ENCODE data around the gene ZNF564. TPM values are rescaled to one million over a fixed set of nuclear protein-coding genes. Genes with fewer than 3 reads are reported as not detected.

The ZNF564 gene
- total and polyA plus RNA-seq, 10 donors: 5.9 to 24.5 (median 19.7) TPM

DNA sequence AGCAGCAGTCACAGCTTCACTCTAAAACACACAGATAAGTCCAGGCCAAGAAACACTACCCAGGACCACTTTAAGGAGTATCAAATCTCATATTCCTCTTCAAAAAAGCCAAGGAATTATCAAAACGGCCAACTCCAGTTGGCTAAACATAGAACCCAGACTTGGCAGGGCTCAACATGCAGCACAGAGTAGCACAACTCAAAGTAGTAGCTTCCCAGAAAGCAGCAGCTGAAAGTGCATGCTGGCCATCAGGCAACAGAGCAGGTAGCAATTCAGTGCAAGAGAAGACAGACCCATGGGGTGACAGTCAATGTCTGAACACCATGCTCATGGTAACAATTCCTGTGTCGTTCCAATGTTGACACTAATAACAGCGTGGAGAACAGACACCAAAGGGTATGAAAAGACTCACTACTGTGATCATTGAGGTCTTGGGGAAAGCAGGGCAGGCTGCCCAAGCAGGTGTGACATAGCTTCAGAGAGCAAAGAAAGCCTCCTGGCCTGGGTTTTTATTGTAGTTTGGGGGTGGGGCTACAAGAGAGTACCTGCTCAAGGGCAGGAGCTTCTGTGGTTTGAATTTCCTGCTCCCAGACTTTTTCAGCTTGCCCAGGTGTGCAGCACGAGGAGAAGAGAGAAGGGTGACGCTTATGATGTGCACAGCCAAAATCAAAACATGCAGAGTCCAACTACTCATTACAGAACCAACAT lies 72.9 kb downstream of the ZNF564 start:
- TF ChIP-seq, protein P1, sequence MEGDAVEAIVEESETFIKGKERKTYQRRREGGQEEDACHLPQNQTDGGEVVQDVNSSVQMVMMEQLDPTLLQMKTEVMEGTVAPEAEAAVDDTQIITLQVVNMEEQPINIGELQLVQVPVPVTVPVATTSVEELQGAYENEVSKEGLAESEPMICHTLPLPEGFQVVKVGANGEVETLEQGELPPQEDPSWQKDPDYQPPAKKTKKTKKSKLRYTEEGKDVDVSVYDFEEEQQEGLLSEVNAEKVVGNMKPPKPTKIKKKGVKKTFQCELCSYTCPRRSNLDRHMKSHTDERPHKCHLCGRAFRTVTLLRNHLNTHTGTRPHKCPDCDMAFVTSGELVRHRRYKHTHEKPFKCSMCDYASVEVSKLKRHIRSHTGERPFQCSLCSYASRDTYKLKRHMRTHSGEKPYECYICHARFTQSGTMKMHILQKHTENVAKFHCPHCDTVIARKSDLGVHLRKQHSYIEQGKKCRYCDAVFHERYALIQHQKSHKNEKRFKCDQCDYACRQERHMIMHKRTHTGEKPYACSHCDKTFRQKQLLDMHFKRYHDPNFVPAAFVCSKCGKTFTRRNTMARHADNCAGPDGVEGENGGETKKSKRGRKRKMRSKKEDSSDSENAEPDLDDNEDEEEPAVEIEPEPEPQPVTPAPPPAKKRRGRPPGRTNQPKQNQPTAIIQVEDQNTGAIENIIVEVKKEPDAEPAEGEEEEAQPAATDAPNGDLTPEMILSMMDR (IDR thresholded peaks at IDR 0.05 in 8 of 11, conservative IDR thresholded peaks at IDR 0.05 in 3 of 11): no peak
- peaks cover 0 to 25% (median 16%) of the 10 kb centered on the region in 8 donors for H3K9me3 ChIP-seq
- DNase-seq: no peak
- H3K36me3 ChIP-seq: peaks cover 0 to 6% (median 0%) of the 10 kb centered on the region in 6 donors
- intact Hi-C loops (cut with DNase I; ENCODE audit: low total_unique reads): no loop called here
- no peak overlapping the region for H3K4me3 ChIP-seq
- H3K27me3 ChIP-seq (replicated peaks in 1 of 7): no peaks in the 10 kb centered on the region
- 57 to 71% (median 68%) methylated on average over 5 of the region's 5 CpGs for WGBS, 5 donors
- no peak overlapping the region for H3K27ac ChIP-seq
- peaks cover 9 to 39% (median 16%) of the 10 kb centered on the region in 6 donors for H3K4me1 ChIP-seq

Small RNA genes within 50 kb of the gene (small RNA-seq; reads per million reads assigned to genes)
- 0 reads per million in 4 donors for gene MTCO1P27
- gene PPIAP20: 0 reads per million in 4 donors

Other genes with a start within 250 kb of the ZNF564 start
- gene ZNF563, start 217.8 kb downstream of the ZNF564 start, total RNA-seq: 1 to 10 TPM; 3.5 to 9.6 (median 5.9) TPM
- gene ZNF563, start 217.8 kb downstream of the ZNF564 start, polyA plus RNA-seq: 1 to 10 TPM; 1.6 to 3.2 (median 2.3) TPM
- 1 to 10 TPM; 1.6 to 6.1 (median 3.8) TPM for gene ZNF442, start 185.8 kb downstream of the ZNF564 start, total RNA-seq
- gene ZNF442, start 185.8 kb downstream of the ZNF564 start, polyA plus RNA-seq: 1 to 10 TPM in 1 of 3 donors, under 1 TPM in 2; 0.48 to 1.5 (median 0.54) TPM
- gene ZNF799, start 150.2 kb downstream of the ZNF564 start, total RNA-seq: 10 to 100 TPM in 1 of 7 donors, 1 to 10 TPM in 6; 6.3 to 12.8 (median 7.6) TPM
- gene ZNF799, start 150.2 kb downstream of the ZNF564 start, polyA plus RNA-seq: 1 to 10 TPM; 3.2 to 4.4 (median 4.0) TPM
- gene ZNF443, start 110.5 kb downstream of the ZNF564 start, total RNA-seq: 1 to 10 TPM; 2.7 to 9.7 (median 4.5) TPM
- gene ZNF443, start 110.5 kb downstream of the ZNF564 start, polyA plus RNA-seq: 1 to 10 TPM; 1.4 to 2.0 (median 1.9) TPM
- gene ZNF709, start 66.7 kb downstream of the ZNF564 start, total RNA-seq: 1 to 10 TPM; 3.9 to 6.8 (median 4.2) TPM
- 1 to 10 TPM; 1.1 to 1.4 (median 1.3) TPM for gene ZNF709, start 66.7 kb downstream of the ZNF564 start, polyA plus RNA-seq
- gene ZNF490, start 59.3 kb upstream of the ZNF564 start, total RNA-seq: 10 to 100 TPM; 11.6 to 21.7 (median 15.4) TPM
- gene ZNF490, start 59.3 kb upstream of the ZNF564 start, polyA plus RNA-seq: 1 to 10 TPM in 1 of 3 donors, under 1 TPM in 2; 0.77 to 1.1 (median 0.93) TPM
- 10 to 100 TPM; 27.8 to 64.9 (median 33.4) TPM for gene ZNF791, start 59.4 kb upstream of the ZNF564 start, total RNA-seq
- gene ZNF791, start 59.4 kb upstream of the ZNF564 start, polyA plus RNA-seq: 10 to 100 TPM in 1 of 3 donors, 1 to 10 TPM in 2; 6.8 to 11.1 (median 7.3) TPM
- 100 to 1,000 TPM; 145 to 288 (median 218) TPM for gene MAN2B1, start 115.3 kb upstream of the ZNF564 start, total RNA-seq
- gene MAN2B1, start 115.3 kb upstream of the ZNF564 start, polyA plus RNA-seq: 100 to 1,000 TPM in 1 of 3 donors, 10 to 100 TPM in 2; 50.6 to 122 (median 83.3) TPM
- 10 to 100 TPM in 6 of 7 donors, 1 to 10 TPM in 1; 6.4 to 15.7 (median 12.9) TPM for gene WDR83, start 115.3 kb upstream of the ZNF564 start, total RNA-seq
- gene WDR83, start 115.3 kb upstream of the ZNF564 start, polyA plus RNA-seq: 10 to 100 TPM; 17.0 to 19.5 (median 19.0) TPM
- 100 to 1,000 TPM in 3 of 7 donors, 10 to 100 TPM in 4; 86.8 to 158 (median 96.0) TPM for gene DHPS, start 130.4 kb upstream of the ZNF564 start, total RNA-seq
- gene DHPS, start 130.4 kb upstream of the ZNF564 start, polyA plus RNA-seq: 10 to 100 TPM; 55.1 to 76.6 (median 59.3) TPM
- gene GNG14, start 136.5 kb upstream of the ZNF564 start, total RNA-seq: not detected
- not detected for gene GNG14, start 136.5 kb upstream of the ZNF564 start, polyA plus RNA-seq
- 1 to 10 TPM; 1.7 to 5.3 (median 3.8) TPM for gene FBXW9, start 145.1 kb upstream of the ZNF564 start, total RNA-seq
- 1 to 10 TPM; 4.8 to 7.4 (median 5.2) TPM for gene FBXW9, start 145.1 kb upstream of the ZNF564 start, polyA plus RNA-seq
- gene TNPO2, start 172.4 kb upstream of the ZNF564 start, total RNA-seq: 10 to 100 TPM; 47.5 to 83.6 (median 61.5) TPM
- gene TNPO2, start 172.4 kb upstream of the ZNF564 start, polyA plus RNA-seq: 10 to 100 TPM; 15.8 to 30.4 (median 22.9) TPM
- 100 to 1,000 TPM; 127 to 225 (median 150) TPM for gene TRIR, start 183.2 kb upstream of the ZNF564 start, total RNA-seq
- gene TRIR, start 183.2 kb upstream of the ZNF564 start, polyA plus RNA-seq: 100 to 1,000 TPM; 346 to 403 (median 386) TPM
- 10 to 100 TPM; 32.7 to 50.7 (median 38.4) TPM for gene GET3, start 186.0 kb upstream of the ZNF564 start, total RNA-seq
- gene GET3, start 186.0 kb upstream of the ZNF564 start, polyA plus RNA-seq: 10 to 100 TPM; 35.4 to 68.0 (median 52.8) TPM
- gene BEST2, start 200.3 kb upstream of the ZNF564 start, total RNA-seq: not detected
- gene BEST2, start 200.3 kb upstream of the ZNF564 start, polyA plus RNA-seq: not detected
- 10 to 100 TPM; 14.8 to 27.4 (median 25.2) TPM for gene HOOK2, start 224.1 kb upstream of the ZNF564 start, total RNA-seq
- gene HOOK2, start 224.1 kb upstream of the ZNF564 start, polyA plus RNA-seq: 10 to 100 TPM in 2 of 3 donors, 1 to 10 TPM in 1; 7.1 to 24.3 (median 20.5) TPM
- 100 to 1,000 TPM; 102 to 363 (median 189) TPM for gene JUNB, start 240.0 kb upstream of the ZNF564 start, total RNA-seq
- 100 to 1,000 TPM in 1 of 3 donors, 10 to 100 TPM in 2; 57.5 to 118 (median 64.0) TPM for gene JUNB, start 240.0 kb upstream of the ZNF564 start, polyA plus RNA-seq